ENCODE results near the gene PURA.

The PURA gene

DNA sequence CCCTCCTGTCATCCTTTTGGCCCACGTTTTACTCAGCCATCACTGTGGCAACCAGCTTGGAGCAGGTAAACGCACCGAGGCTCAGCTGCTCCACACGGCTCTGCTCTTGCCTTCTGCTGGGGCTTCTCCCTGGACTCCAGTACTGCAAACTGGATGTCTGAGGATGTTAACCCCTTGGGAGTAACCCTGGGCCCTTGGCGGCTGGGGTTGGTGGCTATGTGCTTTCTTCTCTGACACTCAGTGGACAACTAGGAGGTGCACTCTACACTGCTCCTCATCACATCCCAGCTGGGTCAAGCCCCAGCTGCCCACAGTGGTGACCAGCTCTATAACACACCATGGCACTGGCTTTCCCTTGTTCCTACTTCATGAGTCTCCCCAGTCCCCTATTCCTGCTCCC is 48.9 kb downstream of the PURA start:
- DNase-seq: no peak

DNA sequence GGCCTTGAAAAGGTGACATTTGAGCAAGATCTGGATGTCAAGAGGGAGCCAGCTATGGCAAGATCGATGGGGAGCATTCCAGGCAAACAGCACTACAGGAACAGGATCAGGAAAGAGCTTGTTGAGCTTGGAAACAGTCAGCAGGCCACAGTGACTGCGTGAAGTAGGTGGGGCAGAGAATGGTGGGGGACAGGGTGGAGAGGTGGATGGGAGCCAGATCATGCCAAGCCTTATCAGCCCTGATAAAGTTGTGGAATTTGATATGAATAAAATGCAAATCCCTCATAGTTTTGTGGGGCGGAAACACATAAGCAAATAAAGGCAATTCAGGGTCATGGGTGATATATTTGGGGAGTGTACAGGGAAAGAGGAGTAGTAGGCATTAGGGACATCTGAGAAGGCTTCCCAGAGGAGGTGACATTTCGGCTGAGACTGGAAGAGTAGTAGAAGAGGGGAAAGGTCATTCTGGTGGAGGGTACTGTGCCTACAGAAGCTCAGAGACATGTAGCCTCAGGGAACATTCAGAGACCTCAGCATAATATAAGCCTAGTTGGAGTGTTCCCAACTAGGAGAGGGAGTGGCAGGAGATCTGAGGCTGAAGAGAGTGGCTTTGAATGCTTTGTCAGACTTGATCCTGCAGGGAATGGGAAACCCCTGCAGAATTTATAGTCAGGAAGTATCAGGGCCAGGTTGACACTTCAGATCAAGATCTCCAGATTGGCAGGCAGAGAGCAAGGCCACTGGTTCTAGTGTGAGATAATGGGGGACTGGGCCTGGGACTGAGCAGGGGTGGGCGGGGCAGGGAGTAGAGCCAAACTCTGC is 51.4 kb downstream of the PURA start:
- no peak for DNase-seq

DNA sequence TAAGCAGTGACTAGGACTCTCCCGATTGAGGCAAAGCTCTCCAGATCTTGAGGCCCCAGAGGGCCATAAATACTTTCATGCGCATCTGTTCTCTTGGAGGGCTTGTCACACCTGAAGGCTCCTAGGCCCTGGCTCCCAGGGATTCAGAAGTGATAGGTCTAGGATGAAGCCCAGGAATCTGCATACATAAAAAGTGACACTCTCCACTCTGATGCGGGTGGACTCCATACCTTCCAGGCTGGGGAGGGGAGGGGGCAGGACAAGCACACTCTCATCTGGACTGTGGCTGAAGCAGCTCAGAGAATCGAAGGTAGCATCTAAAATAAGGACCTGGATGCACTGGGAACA is 52.0 kb downstream of the PURA start:
- no peak for DNase-seq

DNA sequence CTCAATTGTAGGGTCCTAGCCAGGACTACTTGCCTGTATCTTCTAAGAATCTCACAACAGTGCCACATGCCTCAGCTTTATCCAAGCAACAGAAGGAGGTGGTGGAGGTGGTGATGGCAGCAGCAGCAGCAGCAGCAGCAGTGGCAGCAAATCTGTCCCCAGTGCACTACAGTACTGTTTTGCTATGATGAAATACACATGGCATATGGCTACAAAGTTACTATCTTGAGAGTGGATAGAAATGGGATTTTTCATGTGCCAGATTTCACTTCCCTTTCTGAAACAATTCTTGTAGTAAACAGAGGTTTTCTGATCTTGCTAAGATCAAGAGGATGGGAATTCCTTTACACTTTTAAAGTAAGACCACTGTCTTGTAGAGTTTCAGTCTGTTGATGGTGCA is 53.0 kb downstream of the PURA start:
- DNase-seq: no peak

DNA sequence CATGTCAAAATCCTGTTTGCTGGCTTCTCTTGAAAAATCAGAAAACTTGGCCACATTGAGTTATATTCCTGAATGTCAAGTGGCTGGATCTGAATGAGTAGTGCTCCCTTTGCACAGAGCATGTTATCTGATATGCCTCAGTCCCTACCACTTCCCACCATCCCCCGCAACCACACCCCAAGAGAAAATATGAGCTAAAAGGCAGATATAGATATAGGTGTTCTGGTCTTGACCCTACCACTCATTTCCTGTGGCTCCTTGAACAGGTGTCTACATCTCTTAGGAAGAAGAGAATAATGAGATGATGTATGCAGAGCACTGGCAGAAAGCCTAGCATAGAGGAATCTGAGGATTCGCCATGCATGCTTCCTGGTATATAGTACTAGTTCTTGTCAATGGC is 54.5 kb downstream of the PURA start:
- DNase-seq: no peak

DNA sequence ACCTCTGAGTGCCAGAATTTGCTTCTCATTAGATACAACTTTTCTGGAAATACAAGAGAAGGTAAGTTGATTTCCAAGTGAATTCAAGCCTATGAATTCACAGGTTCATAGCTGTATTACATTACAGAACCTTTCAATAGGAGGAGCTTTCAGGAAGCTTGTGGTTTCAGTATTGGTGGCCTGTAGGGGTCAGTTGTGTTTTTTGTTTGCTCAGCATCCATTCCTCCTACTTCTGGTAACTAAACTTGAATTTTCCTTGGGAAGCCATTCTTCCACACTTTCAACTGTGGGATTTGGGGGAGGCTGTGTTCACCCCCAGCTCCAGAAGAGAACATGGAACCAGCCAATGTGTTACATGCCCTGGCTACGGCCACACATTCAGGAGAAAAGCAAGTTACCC is 55.5 kb downstream of the PURA start:
- DNase-seq: no peak

DNA sequence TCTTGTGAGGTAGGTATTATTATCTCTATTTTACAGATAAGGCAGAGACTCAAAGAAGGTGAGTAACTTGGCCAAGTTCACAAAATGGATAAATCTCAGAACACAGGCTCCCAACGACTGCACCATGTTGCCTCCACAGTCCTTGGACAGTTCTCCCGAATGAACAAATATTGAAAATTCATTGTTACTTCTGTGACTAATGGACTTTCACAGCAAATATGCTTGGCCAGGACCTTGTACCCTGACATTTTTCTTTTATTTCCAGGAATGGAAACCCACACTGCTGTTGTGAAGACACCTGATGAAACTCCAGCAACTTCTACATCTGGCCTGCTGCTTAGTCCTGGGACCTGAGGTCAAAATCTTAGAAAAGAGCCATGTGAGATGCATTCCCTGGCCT is 58.6 kb downstream of the PURA start:
- DNase-seq: no peak

DNA sequence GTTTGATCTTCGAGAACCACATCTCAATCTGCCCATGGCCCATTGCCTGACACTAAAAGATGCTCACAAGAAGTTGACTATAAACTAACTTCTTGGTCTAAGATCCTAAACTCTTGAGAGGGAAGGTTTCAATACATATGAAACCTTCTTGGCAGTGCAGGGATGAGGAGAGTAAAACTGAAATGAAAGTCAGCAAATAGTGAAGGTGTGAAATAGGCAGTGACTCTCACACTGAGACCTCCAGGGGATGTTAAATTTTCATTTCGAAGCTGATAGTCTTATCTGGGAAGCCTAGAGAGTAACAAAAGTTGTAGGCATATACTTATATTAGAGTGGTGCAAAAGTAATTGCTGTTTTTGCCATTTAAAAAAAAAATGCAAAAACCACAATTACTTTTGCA is 60.1 kb downstream of the PURA start:
- DNase-seq: no peak

DNA sequence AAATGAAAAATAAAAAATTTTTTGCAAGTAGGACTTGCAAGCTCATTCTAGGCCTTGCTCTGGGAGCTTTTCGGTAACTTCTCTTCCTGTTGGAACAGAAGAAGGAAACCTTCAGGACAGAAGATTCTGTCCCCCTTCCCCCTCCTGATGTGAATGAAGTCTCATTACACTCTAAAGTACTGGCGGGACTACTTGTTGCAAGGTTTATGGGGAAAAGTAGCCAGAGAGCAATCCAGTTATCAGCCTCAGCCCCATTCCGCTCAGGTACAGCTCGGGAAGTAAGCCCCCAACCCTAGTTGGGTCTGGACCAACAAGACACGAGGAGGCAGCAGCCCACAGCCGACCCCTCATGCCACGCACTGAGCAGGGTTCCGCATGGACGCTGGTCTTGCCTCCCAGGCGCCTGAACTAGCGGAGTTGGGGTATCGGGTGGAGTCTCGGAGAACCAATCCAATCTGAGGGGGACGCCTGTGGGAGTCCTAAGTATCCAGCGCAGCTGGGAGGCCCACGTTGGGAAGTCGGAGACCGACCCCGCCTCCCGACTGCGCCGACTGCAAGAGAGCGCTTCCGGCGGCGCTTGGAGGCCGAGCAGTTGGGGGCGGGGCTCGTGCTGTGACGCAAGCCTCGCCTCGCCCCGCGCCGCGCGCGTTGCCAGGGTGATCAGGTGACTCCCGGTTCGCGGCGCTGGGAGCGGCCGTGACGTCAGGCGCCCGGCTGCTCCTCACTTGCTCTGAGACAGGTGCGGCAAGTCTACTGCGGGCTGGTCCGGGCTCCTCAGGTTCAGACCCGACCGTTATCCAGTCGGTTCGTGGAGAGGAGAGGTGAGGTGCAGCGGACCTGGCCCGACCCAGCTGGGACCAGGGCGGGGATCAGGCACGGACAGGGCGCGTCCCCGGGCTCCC is 60.8 kb downstream of the PURA start, which contains the start of gene CYSTM1:
Gene CYSTM1 (plus strand): TSS at position 724 of the 902 bp plus-strand sequence. CDS start 19,278 bp downstream, outside the sequence.
- DNase-seq: peak; percentile 96
